Hepatocyte (in vitro differentiated cells): ENCODE measurements around the gene IER3. TPM values are rescaled to one million over a fixed set of nuclear protein-coding genes. Genes with fewer than 3 reads are reported as not detected.
"Not testable (repeated sequence)": the region's sequence is repeated elsewhere in the genome, so short reads cannot be mapped to it uniquely, and the experiment has no call there.

Source experiments
- DNase-seq: peaks from one replicate; pipeline ENCODE4 v3.0.0-alpha.2; 2016; ENCODE audit warnings: low spot score
- H2AFZ ChIP-seq: fragments of 200-600 bp; sonication (generic); 2 replicates; pipeline ENCODE4 v1.6.0; 2016; ENCODE audit warnings: antibody characterized with exemption, mild to moderate bottlenecking
- H3K27ac ChIP-seq: fragments of 200-600 bp; sonication (generic); 2 replicates; pipeline ENCODE4 v1.5.1; 2016; ENCODE audit warnings: mild to moderate bottlenecking
- H3K27me3 ChIP-seq: fragments of 200-600 bp; sonication (generic); 2 replicates; pipeline ENCODE4 v1.6.1; 2016
- H3K36me3 ChIP-seq: fragments of 200-600 bp; sonication (generic); replicated peaks from 2 replicates; pipeline ENCODE4 v1.5.1; 2016; ENCODE audit warnings: low read depth; ENCODE audit not compliant: insufficient read depth
- H3K4me1 ChIP-seq: fragments of 200-600 bp; sonication (generic); 2 replicates; pipeline ENCODE4 v1.5.1; 2016; ENCODE audit warnings: mild to moderate bottlenecking, moderate library complexity; ENCODE audit not compliant: insufficient read depth
- H3K4me2 ChIP-seq: fragments of 200-600 bp; sonication (generic); 2 replicates; pipeline ENCODE4 v1.6.0; 2016
- H3K4me3 ChIP-seq: fragments of 200-600 bp; sonication (generic); 2 replicates; pipeline ENCODE4 v1.5.1; 2016; ENCODE audit warnings: mild to moderate bottlenecking
- H3K79me2 ChIP-seq: fragments of 200-600 bp; sonication (generic); 2 replicates; pipeline ENCODE4 v1.6.0; 2017; ENCODE audit warnings: mild to moderate bottlenecking
- H3K9me2 ChIP-seq: fragments of 200-600 bp; sonication (generic); replicated peaks from 2 replicates; pipeline ENCODE4 v1.6.0; 2017; ENCODE audit warnings: mild to moderate bottlenecking; ENCODE audit not compliant: insufficient read depth
- H3K9me3 ChIP-seq: fragments of 200-600 bp; sonication (generic); 2 replicates; pipeline ENCODE4 v1.5.1; 2016; ENCODE audit warnings: low read depth, mild to moderate bottlenecking
- H4K20me1 ChIP-seq: fragments of 200-600 bp; sonication (generic); 2 replicates; pipeline ENCODE4 v1.6.0; 2016; ENCODE audit warnings: mild to moderate bottlenecking; ENCODE audit not compliant: insufficient read depth, poor library complexity, severe bottlenecking
- CTCF ChIP-seq: fragments of 200-600 bp; sonication (generic); IDR thresholded peaks from 2 replicates; pipeline ENCODE4 v1.5.1; 2016; ENCODE audit warnings: antibody characterized with exemption, mild to moderate bottlenecking; ENCODE audit not compliant: poor library complexity
- EZH2 ChIP-seq: fragments of 200-600 bp; sonication (generic); IDR thresholded peaks from 2 replicates; pipeline ENCODE4 v1.6.1; 2016; ENCODE audit warnings: antibody characterized with exemption, mild to moderate bottlenecking, borderline replicate concordance
- EZH2phosphoT487 ChIP-seq: fragments of 200-600 bp; sonication (generic); IDR thresholded peaks from one replicate; pipeline ENCODE4 v1.6.1; 2018; ENCODE audit warnings: antibody characterized with exemption, mild to moderate bottlenecking, low read depth, moderate library complexity; ENCODE audit not compliant: unreplicated experiment, severe bottlenecking
- WGBS: methylation state at CpG from one replicate; pipeline ENCODE4 v1.1.6; 2016; ENCODE audit warnings: low lambda C conversion rate; ENCODE audit errors: missing lambda C conversion rate; 5-methylcytosine and 5-hydroxymethylcytosine counted together
- polyA plus RNA-seq: library from polyadenylated mRNA; unstranded; fragments of >200 nt; fragmentation: Nextera tagmentation; extraction: Ambion mirVana; gene quantifications from 2 replicates; pipeline ENCODE4 v1.2.1, GENCODE V29; 2016
- total RNA-seq: library from RNA; depleted of rRNA; stranded (reverse); fragments of >200 nt; gene quantifications from 2 replicates; pipeline ENCODE4 v1.2.3, GENCODE V29; 2014

IER3 gene
- total and polyA plus RNA-seq, 2 experiments from 2014 or later = 159 to 193 TPM

GRCh38 chr6:30767158-30767943 is 23.0 kb upstream of the IER3 start:
- TF ChIP-seq CTCF (no peak), EZH2phosphoT487 (no peak), EZH2 (no peak)
- Histone ChIP-seq H3K4me2 (no peak overlapping the region), H3K9me2 (no peaks in the 10 kb centered on the region), H3K36me3 (no peaks in the 10 kb centered on the region), H3K9me3 (no peaks in the 10 kb centered on the region), H3K4me3 (no peak overlapping the region), H3K79me2 (no peaks in the 10 kb centered on the region), H3K27ac (peak overlapping the region; percentile 99), H4K20me1 (no peaks in the 10 kb centered on the region), H3K27me3 (no peaks in the 10 kb centered on the region), H3K4me1 (peaks cover 42% of the 10 kb centered on the region), H2AFZ (no peak overlapping the region)
- WGBS = 73% methylated on average over 9 of the region's 9 CpGs
- no peak for DNase-seq

GRCh38 chr6:30766461-30767157 is 22.3 kb upstream of the IER3 start:
- Histone ChIP-seq H3K27ac (no peak overlapping the region), H3K27me3 (no peaks in the 10 kb centered on the region), H3K4me2 (no peak overlapping the region), H3K9me2 (no peaks in the 10 kb centered on the region), H3K9me3 (no peaks in the 10 kb centered on the region), H3K4me1 (peaks cover 42% of the 10 kb centered on the region), H4K20me1 (no peaks in the 10 kb centered on the region), H2AFZ (no peak overlapping the region), H3K4me3 (no peak overlapping the region), H3K36me3 (no peaks in the 10 kb centered on the region), H3K79me2 (no peaks in the 10 kb centered on the region)
- DNase-seq = no peak
- TF ChIP-seq CTCF (no peak), EZH2phosphoT487 (no peak), EZH2 (no peak)
- WGBS = 83% methylated on average over 6 of the region's 6 CpGs

GRCh38 chr6:30765495-30765894 is 21.1 kb upstream of the IER3 start:
- WGBS = 75% methylated on average over 1 of the region's 1 CpG
- not testable (repeated sequence) for H3K9me2 ChIP-seq, H3K9me3 ChIP-seq, H3K79me2 ChIP-seq, H3K4me3 ChIP-seq, H2AFZ ChIP-seq, H3K27me3 ChIP-seq, H3K27ac ChIP-seq, DNase-seq, H4K20me1 ChIP-seq, H3K36me3 ChIP-seq, H3K4me2 ChIP-seq
- H3K4me1 ChIP-seq = peaks cover 42% of the 10 kb centered on the region

GRCh38 chr6:30764490-30765043 is 20.2 kb upstream of the IER3 start:
- H3K27ac ChIP-seq = peak overlapping the region; percentile 94
- H3K79me2 ChIP-seq, DNase-seq, H3K9me3 ChIP-seq, H3K4me3 ChIP-seq, H4K20me1 ChIP-seq, H3K27me3 ChIP-seq, H3K36me3 ChIP-seq, H3K9me2 ChIP-seq, H2AFZ ChIP-seq: not testable (repeated sequence)
- WGBS = 27% methylated on average over 13 of the region's 13 CpGs
- peak overlapping the region; percentile 53 for H3K4me2 ChIP-seq
- H3K4me1 ChIP-seq = peaks cover 34% of the 10 kb centered on the region
